ENCODE data around the gene ALAD.

ALAD gene

DNA sequence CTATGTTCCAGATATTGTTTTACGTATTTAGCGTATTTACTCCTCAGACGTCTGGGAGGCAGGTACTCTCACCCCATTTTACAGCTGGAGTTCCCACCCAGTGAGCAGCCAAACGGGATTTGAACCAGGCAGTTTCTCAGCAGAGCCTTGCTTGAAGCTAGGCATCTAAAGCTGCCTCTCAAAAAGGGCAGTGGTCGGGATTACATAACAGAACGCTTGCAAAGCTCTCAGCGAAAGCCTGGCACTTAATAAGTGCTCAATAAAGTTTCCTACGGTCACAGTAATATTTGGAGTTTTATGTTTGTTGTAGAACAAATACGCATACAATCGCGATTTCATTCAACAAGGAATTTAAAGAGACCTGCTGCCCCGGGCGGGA is 52.0 kb downstream of the ALAD start:
- DNase-seq (ENCODE audit: low spot score), result peak; percentile 25

DNA sequence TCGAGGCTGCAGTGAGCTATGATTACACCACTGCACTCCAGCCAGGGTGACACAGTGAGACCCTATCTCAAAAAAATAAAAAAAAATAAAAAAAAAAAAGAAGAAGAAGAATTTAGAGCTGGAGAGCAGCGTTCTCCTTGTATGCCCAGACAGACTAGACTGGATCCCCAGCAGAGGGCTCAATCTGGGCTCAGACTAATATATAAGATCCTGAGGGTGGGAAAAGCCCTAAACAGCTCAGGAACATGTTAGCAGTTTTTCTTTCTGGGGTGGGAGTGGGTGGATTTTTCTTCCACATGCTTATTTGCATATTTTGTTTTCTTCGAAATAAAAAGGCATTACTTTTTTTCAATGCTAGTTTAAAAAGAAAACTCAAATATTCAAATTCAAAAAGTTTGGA is 52.6 kb downstream of the ALAD start:
- DNase-seq (ENCODE audit: low spot score), result no peak

DNA sequence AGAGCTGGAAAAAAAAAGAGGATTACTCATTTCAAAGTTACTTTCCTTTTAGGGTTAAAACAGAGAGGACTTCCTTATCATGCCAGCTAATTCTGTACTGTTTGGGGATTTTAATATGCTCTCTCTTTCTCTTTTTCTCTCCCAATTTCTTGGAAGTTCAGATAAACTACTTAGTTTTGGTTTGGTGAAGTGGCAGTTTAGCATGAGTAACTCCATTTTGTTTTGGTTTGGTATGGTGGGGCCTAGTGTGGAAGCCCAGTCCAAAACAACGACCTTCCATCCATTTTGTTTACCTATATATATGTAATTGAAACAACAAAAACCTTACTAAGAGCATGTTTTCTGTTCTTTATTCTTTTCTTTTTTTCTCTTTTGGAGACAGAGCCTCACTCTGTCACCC is 55.4 kb downstream of the ALAD start:
- no peak for DNase-seq (ENCODE audit: low spot score)

DNA sequence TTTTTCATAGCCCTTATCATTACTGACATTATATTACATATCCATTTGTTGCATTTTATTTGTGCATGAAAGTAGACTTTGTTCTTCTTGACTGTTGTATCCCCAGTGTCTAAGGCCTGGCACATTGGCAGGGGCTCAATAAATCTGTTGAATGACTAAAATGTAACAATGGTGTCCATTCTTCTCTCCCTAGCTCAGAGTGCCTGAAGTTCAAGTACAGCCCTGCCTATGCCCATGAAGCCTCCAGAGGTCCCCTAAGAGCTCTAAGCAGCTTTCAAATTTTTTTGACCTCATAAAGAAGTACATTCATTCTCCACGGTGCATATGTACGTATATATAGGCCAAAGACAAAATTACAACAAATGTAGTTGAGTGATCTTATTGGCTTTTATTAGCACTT is 55.9 kb downstream of the ALAD start:
- no peak for DNase-seq (ENCODE audit: low spot score)

DNA sequence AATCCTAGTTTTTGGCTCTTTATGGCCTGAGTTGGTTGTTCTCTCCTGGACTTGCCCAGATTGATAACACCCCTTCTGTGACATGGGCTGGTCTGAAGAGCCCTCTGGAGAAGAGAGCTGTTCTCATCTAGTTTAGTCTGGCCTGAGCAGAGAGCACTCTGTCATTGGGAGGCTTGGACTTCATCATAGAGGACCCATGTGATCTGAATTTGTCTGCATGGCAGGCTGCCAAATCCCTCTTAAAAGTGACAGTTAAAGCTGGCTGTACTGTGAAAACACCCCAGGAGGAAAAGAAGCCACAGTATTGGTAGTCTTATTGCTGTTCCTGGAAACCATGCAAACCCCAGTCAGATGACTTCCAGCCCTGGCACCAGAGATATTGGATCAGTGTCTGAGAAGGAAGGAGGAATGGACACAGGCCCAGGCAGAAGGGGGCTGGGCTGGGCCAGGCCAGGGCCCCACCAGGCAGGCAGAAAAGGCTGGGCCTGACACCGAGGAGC is 57.3 kb downstream of the ALAD start:
- peak; percentile 92 for DNase-seq (ENCODE audit: low spot score)

DNA sequence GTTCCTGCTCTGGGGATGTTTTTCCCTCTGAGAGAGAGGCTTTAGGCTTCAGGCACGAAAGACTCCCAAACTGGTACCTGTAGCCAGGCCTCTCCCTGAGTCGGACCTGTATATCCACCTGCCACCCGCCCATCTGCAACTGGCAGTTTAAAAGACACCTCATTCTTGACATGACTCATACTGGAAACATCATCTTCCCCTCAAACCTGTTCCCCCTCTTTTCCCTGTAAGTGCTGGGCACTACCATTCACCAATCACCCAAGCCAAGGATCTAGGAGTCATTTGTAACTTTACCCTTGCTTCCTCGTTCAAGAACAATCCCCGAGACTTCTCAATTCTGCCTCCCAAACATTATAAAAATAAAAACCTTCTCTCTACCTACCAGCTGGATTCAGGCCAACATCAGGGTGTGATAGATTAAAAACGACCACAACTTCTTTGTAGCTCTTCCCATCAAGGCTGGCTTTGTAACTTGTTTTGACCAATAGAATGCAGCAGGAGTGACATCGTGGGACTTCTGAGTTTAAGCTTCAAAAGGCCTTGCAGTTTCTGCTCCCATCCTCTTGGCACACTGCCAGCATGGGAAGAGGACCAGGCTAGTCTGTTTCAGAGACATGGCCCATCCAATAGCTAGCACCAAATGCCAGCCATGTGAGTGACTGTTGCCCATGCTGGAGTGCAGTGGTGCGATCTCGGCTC is 59.2 kb downstream of the ALAD start:
- peak; percentile 64 for DNase-seq (ENCODE audit: low spot score)

DNA sequence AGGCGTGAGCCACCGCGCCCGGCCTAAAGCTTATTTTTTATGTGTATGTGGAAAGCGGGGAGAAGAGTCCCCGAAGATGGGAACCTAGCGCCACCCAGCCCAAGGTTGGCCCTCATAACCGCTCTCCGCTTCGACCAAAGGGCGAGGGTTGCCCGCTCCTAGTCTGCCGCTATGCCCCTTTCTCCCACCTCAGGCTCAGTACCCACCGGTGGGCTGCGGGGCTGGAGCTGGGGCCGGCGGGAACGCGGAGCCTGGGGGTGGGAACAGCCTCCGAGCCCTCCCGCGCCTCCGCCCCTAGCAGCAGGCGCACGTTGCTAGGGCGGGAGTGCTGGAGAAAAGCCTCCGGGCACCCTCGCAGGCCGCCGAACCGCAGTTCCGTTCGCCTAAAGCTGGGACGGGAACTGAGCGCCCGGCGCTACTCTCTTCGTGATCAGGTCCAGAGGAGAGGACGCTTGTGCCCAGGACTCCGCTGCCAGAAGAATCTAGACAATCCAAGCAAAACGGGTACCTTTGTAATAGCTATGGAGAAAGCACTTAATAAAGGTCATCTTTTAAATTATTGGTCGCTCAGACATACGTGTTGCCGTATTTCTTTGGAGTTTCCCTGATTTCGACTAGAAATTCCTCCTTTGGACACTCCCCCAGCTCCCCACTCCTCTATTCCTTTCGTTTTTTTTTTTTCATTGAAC is 60.9 kb downstream of the ALAD start, which contains the start of gene WDR31:
Gene WDR31, minus strand, starts transcription at position 265 of the 689 bp plus-strand sequence. CDS start 8,253 bp downstream, outside the sequence.
- DNase-seq (ENCODE audit: low spot score), result peak; percentile 86

DNA sequence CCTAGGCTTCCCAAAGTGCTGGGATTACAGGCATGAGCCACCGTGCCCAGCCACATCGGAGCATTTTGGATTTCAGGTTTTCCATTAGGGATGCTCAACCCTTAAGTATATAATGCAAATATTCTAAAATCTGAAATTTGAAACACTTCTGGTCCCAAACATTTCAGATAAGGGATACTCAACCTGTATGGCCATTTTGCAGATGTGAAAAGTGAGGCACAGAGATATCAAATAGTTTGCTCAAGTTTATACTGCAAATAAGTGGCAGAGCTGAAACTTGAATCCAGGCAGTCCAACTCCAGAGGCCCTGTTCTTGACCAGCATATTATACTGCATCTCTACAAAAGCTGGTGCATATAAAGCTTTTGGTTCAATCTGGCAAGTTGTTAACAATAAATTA is 63.4 kb downstream of the ALAD start:
- no peak for DNase-seq (ENCODE audit: low spot score)
